ENCODE measurements around the gene MED26.
"Not testable (repeated sequence)": the region's sequence is repeated elsewhere in the genome, so short reads cannot be mapped to it uniquely, and the experiment has no call there.

MED26 gene

GRCh38 chr19:16628183-16628983 lies at the start of gene MED26 (continued):
- TF ChIP-seq BCL11B (tag by site-specific recombination; IDR thresholded peaks at IDR 0.05; ENCODE audit: low read depth): peak; percentile 89

- Histone ChIP-seq H3K36me3 (ENCODE audit: control insufficient read depth in 2 of 2, insufficient read depth in 1 of 2, low read length in 2 of 2) (peaks cover 0 to 21% of the 10 kb centered on the region in 2 experiments; a peak in 1 of 3 replicates), H3K9me3 (ENCODE audit: control insufficient read depth, insufficient read depth, low read depth, low read length) (no peaks in the 10 kb centered on the region), H3K4me1 (ENCODE audit: control insufficient read depth, insufficient read depth, low read length) (no peaks in the 10 kb centered on the region), H3K4me3 (ENCODE audit: low read depth, low read length) (no peak overlapping the region), H3K27ac (ENCODE audit: extremely low read depth, low read depth, low read length) (no peak overlapping the region)
- ChIA-PET POLR2A (no interaction called here), CTCF (interaction anchor here (0.6 kb wide), 1 partner anchor 25 kb away, joined by 3 read pairs; no protein-coding TSS in a partner anchor)
- TF ChIP-seq ZNF529 (tag by site-specific recombination; IDR thresholded peaks at IDR 0.05; ENCODE audit: insufficient replicate concordance) (peak; percentile 86), ZNF433 (tag by site-specific recombination; IDR thresholded peaks at IDR 0.05; ENCODE audit: low read depth) (no peak), EGR2 (tag by site-specific recombination; IDR thresholded peaks at IDR 0.05; ENCODE audit: low read depth) (no peak)
Observed at GRCh38 chr19:16677055-16677454, 49.1 kb upstream of the MED26 start.

GRCh38 chr19:16676101-16676798 lies 48.2 kb upstream of the MED26 start:
- Histone ChIP-seq H3K9me3 (ENCODE audit: control insufficient read depth, insufficient read depth, low read depth, low read length) (no peaks in the 10 kb centered on the region), H3K4me3 (ENCODE audit: low read depth, low read length) (no peak overlapping the region), H3K4me1 (ENCODE audit: control insufficient read depth, insufficient read depth, low read length) (no peaks in the 10 kb centered on the region), H3K27ac (ENCODE audit: extremely low read depth, low read depth, low read length) (no peak overlapping the region), H3K36me3 (ENCODE audit: control insufficient read depth in 2 of 2, insufficient read depth in 1 of 2, low read length in 2 of 2) (peaks cover 0 to 16% of the 10 kb centered on the region in 2 experiments; a peak in 1 of 3 replicates)
- no peak for TF ChIP-seq INSM2 (tag by site-specific recombination; IDR thresholded peaks at IDR 0.05)
- no peak for TF ChIP-seq ZNF670 (tag by site-specific recombination; IDR thresholded peaks at IDR 0.05; ENCODE audit: low read depth)
- no peak for TF ChIP-seq PRDM1 (tag by site-specific recombination; IDR thresholded peaks at IDR 0.05)
- no peak for TF ChIP-seq ZNF529 (tag by site-specific recombination; IDR thresholded peaks at IDR 0.05; ENCODE audit: insufficient replicate concordance)
- TF ChIP-seq ZNF132 (tag by site-specific recombination; IDR thresholded peaks at IDR 0.05; ENCODE audit: borderline replicate concordance): no peak
- TF ChIP-seq ZBTB21 (tag by site-specific recombination; IDR thresholded peaks at IDR 0.05): no peak
- TF ChIP-seq GLI4 (tag by site-specific recombination; IDR thresholded peaks at IDR 0.05): no peak
- no peak for TF ChIP-seq ZNF704 (tag by site-specific recombination; IDR thresholded peaks at IDR 0.05)
- POLR2A ChIA-PET: interaction anchor here (0.6 kb wide), 1 partner anchor 16 kb away, joined by 6 read pairs; no protein-coding TSS in a partner anchor
- CTCF ChIA-PET: no interaction called here

GRCh38 chr19:16673839-16674238 lies 45.8 kb upstream of the MED26 start:
- H3K27ac ChIP-seq (ENCODE audit: extremely low read depth, low read depth, low read length); H3K4me1 ChIP-seq (ENCODE audit: control insufficient read depth, insufficient read depth, low read length); H3K4me3 ChIP-seq (ENCODE audit: low read depth, low read length); H3K9me3 ChIP-seq (ENCODE audit: control insufficient read depth, insufficient read depth, low read depth, low read length); POLR2A ChIA-PET; H3K36me3 ChIP-seq (ENCODE audit: control insufficient read depth in 2 of 2, insufficient read depth in 1 of 2, low read length in 2 of 2): not testable (repeated sequence)
- CTCF ChIA-PET: interaction anchor here (1.6 kb wide), 2 partner anchors 41 to 48 kb away, joined by 4 read pairs; no protein-coding TSS in a partner anchor

- Histone ChIP-seq H3K4me1 (ENCODE audit: control insufficient read depth, insufficient read depth, low read length) (no peaks in the 10 kb centered on the region), H3K36me3 (ENCODE audit: control insufficient read depth in 2 of 2, insufficient read depth in 1 of 2, low read length in 2 of 2) (no peaks in the 10 kb centered on the region), H3K27ac (ENCODE audit: extremely low read depth, low read depth, low read length) (no peak overlapping the region), H3K9me3 (ENCODE audit: control insufficient read depth, insufficient read depth, low read depth, low read length) (no peaks in the 10 kb centered on the region), H3K4me3 (ENCODE audit: low read depth, low read length) (no peak overlapping the region)
- POLR2A ChIA-PET: no interaction called here
- CTCF ChIA-PET: interaction anchor here (1.6 kb wide), 2 partner anchors 41 to 48 kb away, joined by 4 read pairs; no protein-coding TSS in a partner anchor
- no peak for TF ChIP-seq ZNF548 (tag by site-specific recombination; IDR thresholded peaks at IDR 0.05)
- TF ChIP-seq ZNF18 (tag by site-specific recombination; IDR thresholded peaks at IDR 0.05): no peak
- no peak for TF ChIP-seq ZNF398 (tag by site-specific recombination; IDR thresholded peaks at IDR 0.05)
- no peak for TF ChIP-seq ZSCAN4 (tag by site-specific recombination; IDR thresholded peaks at IDR 0.05)
- no peak for TF ChIP-seq ZFP3 (tag by site-specific recombination; IDR thresholded peaks at IDR 0.05; ENCODE audit: low read depth)
- no peak for TF ChIP-seq GLI4 (tag by site-specific recombination; IDR thresholded peaks at IDR 0.05)
Observed at GRCh38 chr19:16673231-16673630, 45.2 kb upstream of the MED26 start.

Measured in HEK293 (cell line).